ENCODE measurements around the gene C1QBP.

GRCh38 chr17:5425826-5426225 is 13.1 kb downstream of the C1QBP start:
- TF ChIP-seq CTCF (IDR thresholded peaks at IDR 0.05): no peak
- no peak for TF ChIP-seq POLR2A (IDR thresholded peaks at IDR 0.05)
